Osteocyte (in vitro differentiated cells): ENCODE results near the gene PRDM15. TPM values are rescaled to one million over a fixed set of nuclear protein-coding genes. Genes with fewer than 3 reads are reported as not detected.
A peak's percentile ranks its signal among the peaks of the same experiment; 100 is the strongest.

ENCODE experiments used
- DNase-seq: peaks from one replicate; pipeline ENCODE4 v3.0.0; 2021; ENCODE audit warnings: mixed read lengths; ENCODE audit not compliant: unreplicated experiment; ENCODE audit errors: extremely low spot score
- H3K27ac Mint-ChIP-seq: one replicate; pipeline ENCODE4 v1.8.0; 2021; ENCODE audit warnings: mild to moderate bottlenecking, mixed read lengths; ENCODE audit not compliant: unreplicated experiment
- H3K27me3 Mint-ChIP-seq: one replicate; pipeline ENCODE4 v1.8.0; 2021; ENCODE audit warnings: mixed read lengths; ENCODE audit not compliant: unreplicated experiment
- H3K36me3 Mint-ChIP-seq: one replicate; pipeline ENCODE4 v1.8.0; 2021; ENCODE audit warnings: mixed read lengths; ENCODE audit not compliant: unreplicated experiment
- H3K4me1 Mint-ChIP-seq: one replicate; pipeline ENCODE4 v1.8.0; 2021; ENCODE audit warnings: mixed read lengths; ENCODE audit not compliant: unreplicated experiment
- H3K4me3 Mint-ChIP-seq: one replicate; pipeline ENCODE4 v1.8.0; 2021; ENCODE audit warnings: mild to moderate bottlenecking, moderate library complexity, mixed read lengths; ENCODE audit not compliant: unreplicated experiment
- H3K9me3 Mint-ChIP-seq: one replicate; pipeline ENCODE4 v1.8.0; 2021; ENCODE audit warnings: mixed read lengths; ENCODE audit not compliant: unreplicated experiment
- total RNA-seq: library from RNA; stranded (reverse); gene quantifications from 2 replicates; pipeline ENCODE4 v1.2.1, GENCODE V29; 2021
- TF ChIP-seq, protein P1 (sequence below): fragments of 200-600 bp; sonication (generic); IDR thresholded peaks from 2 replicates; pipeline ENCODE4 v1.5.0; 2021; ENCODE audit warnings: antibody characterized with exemption, mild to moderate bottlenecking, moderate library complexity

PRDM15 gene
- total RNA-seq, 1 donor from 2014 or later, result 11.4 TPM

DNA sequence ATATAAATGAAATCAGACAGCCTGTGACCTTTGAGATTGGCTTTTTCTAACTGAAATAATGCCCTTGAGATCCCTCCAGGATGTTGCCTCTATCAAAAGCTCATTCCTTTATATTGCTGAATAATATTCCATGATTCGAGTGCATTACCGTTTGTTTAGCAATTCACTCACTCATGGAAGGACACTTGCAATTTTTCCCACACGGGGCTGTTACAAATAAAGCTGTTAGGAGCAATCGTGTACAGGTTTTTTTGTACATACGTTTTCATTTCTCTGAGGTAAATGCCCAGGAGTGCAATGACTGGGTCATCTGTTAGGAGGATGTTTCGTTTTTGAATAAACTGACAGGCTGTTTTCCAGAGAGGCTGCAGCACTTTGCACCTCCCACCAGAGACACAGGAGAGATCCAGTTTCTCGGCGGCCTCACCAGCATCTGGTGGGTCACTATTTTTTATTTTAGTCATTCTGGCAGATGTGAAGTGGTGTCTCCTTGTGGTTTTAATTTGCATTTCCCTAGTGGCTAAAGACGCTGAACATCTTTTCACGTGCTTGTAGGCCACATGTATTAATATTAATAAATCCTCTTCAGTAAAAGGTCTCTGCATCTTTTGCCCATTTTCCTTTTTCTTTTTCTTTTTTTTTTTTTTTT is 11.0 kb downstream of the PRDM15 start:
- DNase-seq, result no peak
- H3K4me1 Mint-ChIP-seq, result peaks cover 22% of the 10 kb centered on the region
- no peaks in the 10 kb centered on the region for H3K27me3 Mint-ChIP-seq
- H3K4me3 Mint-ChIP-seq, result peak overlapping the region; percentile 12
- peaks cover 1% of the 10 kb centered on the region for H3K36me3 Mint-ChIP-seq
- H3K27ac Mint-ChIP-seq, result peak overlapping the region; percentile 29
- TF ChIP-seq, protein P1, sequence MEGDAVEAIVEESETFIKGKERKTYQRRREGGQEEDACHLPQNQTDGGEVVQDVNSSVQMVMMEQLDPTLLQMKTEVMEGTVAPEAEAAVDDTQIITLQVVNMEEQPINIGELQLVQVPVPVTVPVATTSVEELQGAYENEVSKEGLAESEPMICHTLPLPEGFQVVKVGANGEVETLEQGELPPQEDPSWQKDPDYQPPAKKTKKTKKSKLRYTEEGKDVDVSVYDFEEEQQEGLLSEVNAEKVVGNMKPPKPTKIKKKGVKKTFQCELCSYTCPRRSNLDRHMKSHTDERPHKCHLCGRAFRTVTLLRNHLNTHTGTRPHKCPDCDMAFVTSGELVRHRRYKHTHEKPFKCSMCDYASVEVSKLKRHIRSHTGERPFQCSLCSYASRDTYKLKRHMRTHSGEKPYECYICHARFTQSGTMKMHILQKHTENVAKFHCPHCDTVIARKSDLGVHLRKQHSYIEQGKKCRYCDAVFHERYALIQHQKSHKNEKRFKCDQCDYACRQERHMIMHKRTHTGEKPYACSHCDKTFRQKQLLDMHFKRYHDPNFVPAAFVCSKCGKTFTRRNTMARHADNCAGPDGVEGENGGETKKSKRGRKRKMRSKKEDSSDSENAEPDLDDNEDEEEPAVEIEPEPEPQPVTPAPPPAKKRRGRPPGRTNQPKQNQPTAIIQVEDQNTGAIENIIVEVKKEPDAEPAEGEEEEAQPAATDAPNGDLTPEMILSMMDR, result no peak
- H3K9me3 Mint-ChIP-seq, result no peaks in the 10 kb centered on the region

DNA sequence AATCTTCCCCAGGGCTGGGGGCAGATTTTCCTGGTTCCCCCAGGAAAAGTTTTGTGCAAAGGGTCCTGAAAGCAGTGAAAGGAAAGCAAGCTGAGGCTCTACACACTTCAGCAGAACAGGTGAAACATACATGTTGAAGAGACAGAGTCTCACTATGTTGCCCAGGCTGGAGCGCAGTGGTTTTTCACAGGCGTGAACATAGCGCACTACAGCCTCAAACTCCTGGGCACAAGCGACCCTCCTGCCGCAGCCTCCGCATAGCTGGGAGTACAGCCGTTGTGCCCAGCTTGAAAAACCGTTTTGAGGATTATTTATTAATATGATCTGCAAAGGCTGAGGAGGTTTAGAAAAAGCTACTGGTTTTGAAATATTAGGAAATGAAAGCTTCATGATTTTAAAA is 11.8 kb downstream of the PRDM15 start:
- Mint-ChIP-seq H3K27ac (no peak overlapping the region), H3K9me3 (no peaks in the 10 kb centered on the region), H3K4me1 (peaks cover 30% of the 10 kb centered on the region), H3K36me3 (peaks cover 1% of the 10 kb centered on the region), H3K4me3 (no peak overlapping the region), H3K27me3 (no peaks in the 10 kb centered on the region)
- DNase-seq, result no peak
- TF ChIP-seq, protein P1, result no peak

DNA sequence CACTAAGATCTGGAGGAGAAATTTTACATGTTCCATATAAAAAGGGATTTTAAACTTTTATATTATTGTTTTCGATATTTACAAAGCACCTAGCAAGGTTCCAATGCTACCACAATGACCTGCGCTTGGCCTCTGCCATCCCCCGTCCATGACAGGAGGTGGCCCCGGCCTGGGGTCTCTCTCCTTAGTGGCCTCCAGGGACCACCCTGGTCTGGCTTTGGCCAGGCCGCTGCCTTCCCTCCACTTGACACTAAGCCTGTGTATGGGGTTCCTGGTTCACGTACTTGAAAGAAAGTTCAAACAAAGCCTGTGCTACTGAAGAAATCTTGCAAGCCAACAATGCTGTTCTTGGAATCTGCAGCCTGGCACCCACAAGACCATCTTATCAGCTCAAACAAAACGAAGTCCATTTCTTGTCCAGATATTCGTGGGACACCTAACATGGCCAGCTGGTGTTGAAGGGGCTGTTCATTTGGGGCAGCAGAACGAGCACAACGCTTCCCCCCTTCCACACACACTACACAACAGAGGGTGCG is 12.8 kb downstream of the PRDM15 start:
- TF ChIP-seq, protein P1, result no peak
- Mint-ChIP-seq H3K9me3 (no peaks in the 10 kb centered on the region), H3K36me3 (peaks cover 1% of the 10 kb centered on the region), H3K27ac (no peak overlapping the region), H3K4me1 (peaks cover 34% of the 10 kb centered on the region), H3K27me3 (no peaks in the 10 kb centered on the region), H3K4me3 (no peak overlapping the region)
- no peak for DNase-seq

DNA sequence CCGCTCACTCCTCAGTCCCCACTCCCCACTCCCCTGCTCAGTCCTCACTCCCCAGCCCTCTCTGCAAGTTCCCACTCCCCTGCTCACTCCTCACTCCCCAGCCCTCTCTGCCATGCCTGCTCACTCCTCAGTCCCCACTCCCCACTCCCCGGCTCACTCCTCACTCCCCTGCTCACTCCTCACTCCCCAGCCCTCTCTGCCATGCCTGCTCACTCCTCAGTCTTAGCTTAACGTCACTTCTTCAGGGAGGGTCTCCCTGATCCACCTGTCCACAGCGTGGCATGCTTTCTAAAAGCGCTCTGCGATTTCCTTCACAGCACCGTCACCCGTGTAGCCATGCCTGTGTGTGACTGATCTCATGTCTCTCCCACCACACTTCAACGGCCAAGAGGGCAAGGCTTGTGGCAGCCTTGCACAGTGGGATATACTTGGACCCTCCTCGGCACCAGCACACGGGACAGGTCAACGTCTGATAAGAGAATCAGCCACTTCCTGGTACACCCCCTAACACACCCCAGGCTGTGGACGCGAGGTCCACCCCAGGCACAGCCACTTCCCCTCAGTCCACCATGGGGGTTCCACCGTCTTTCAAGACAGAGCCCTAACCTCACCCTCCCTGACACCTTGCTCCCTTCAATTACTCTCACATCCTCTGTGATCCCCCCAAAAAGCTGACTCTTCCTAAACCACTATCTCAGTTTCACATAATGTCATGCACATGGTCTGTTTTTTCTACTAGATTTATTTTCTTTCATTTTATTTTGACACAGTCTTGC is 14.0 kb downstream of the PRDM15 start:
- Mint-ChIP-seq H3K9me3 (no peaks in the 10 kb centered on the region), H3K4me3 (no peak overlapping the region), H3K27ac (no peak overlapping the region), H3K27me3 (no peaks in the 10 kb centered on the region), H3K4me1 (peaks cover 34% of the 10 kb centered on the region), H3K36me3 (peaks cover 1% of the 10 kb centered on the region)
- no peak for DNase-seq
- TF ChIP-seq, protein P1, result no peak
